IPS-18a (cell line): ENCODE results near the gene FAM83F.

ENCODE experiments used
- H3K27ac ChIP-seq: one replicate; pipeline ENCODE4 v1.5.1; 2013; ENCODE audit warnings: low read length
- H3K27me3 ChIP-seq: one replicate; pipeline ENCODE4 v1.6.1; 2013; ENCODE audit warnings: mild to moderate bottlenecking, low read length; ENCODE audit not compliant: control insufficient read depth, insufficient read depth
- H3K36me3 ChIP-seq: one replicate; pipeline ENCODE4 v1.6.1; 2013; ENCODE audit warnings: low read depth, low read length; ENCODE audit not compliant: control insufficient read depth
- H3K4me1 ChIP-seq: one replicate; pipeline ENCODE4 v1.6.1; 2013; ENCODE audit warnings: low read depth, low read length; ENCODE audit not compliant: control insufficient read depth
- H3K4me3 ChIP-seq: one replicate; pipeline ENCODE4 v1.5.1; 2013; ENCODE audit warnings: low read length
- H3K9ac ChIP-seq: one replicate; pipeline ENCODE4 v1.6.1; 2013; ENCODE audit warnings: mild to moderate bottlenecking, low read length, moderate library complexity
- H3K9me3 ChIP-seq: one replicate; pipeline ENCODE4 v1.6.1; 2013; ENCODE audit warnings: low read depth, low read length; ENCODE audit not compliant: control insufficient read depth

Gene FAM83F

DNA sequence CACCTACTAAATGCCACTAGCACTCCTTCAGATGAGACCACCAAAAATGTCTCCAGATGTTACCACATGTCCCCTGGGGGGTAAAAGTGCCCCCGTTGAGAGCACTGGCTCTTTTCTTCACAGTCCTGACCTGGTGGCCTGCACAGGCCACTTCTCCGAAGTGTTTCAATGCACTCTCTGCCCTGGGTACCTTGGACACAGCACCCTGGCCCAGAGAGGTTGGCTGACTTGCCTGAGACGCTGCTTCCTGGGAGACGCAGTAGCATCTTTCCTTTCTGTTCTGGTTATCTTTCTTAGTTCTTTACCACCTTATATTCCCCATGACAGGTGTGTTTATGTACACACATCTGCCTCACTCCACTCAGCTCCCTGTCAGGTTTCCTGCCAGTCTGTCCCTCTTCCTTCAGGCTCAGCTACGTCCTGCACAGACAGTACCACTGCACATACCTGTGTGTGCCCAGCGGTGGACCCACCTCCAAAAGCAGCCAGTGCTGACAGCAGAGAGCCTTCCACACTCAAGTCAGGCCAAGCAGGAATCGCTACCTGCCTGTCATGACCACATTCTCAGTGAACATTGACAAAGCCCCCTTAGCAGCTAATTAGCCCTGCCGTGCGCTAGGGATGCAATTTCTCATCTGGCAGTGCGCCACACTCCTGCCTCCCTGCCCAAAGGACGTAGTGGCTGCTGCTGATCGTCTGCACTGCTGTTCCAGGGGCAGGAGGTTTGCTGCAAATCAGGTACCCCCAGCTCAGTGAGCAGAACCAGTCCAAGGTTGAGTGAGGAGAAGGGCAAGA, 39.0 kb downstream of the FAM83F start:
- Histone ChIP-seq H3K27me3 (peaks cover 3% of the 10 kb centered on the region), H3K4me1 (no peaks in the 10 kb centered on the region), H3K9me3 (no peaks in the 10 kb centered on the region), H3K36me3 (no peaks in the 10 kb centered on the region), H3K4me3 (no peak overlapping the region), H3K9ac (no peak overlapping the region), H3K27ac (no peak overlapping the region)

DNA sequence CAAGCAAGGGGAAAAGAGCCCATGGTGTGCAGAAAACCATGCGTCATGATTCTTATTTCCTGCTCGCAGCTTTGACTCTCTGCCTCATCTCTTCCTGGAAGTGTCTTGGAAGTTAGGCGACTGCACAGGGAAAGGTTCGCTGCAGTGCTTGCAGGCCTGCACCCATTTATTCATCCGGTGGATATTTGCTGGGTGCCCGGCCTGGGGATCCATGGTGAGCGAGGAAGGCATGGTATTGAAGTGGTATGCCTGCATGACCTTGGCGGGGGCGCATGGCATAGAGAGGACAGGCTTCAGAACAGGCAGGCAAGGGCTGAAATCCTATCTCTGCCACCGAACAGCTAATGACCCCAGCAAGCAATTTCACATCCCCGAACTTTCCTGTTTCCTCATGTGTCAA, 40.6 kb downstream of the FAM83F start:
- Histone ChIP-seq H3K9ac (no peak overlapping the region), H3K9me3 (no peaks in the 10 kb centered on the region), H3K4me1 (no peaks in the 10 kb centered on the region), H3K4me3 (no peak overlapping the region), H3K27me3 (peaks cover 17% of the 10 kb centered on the region), H3K27ac (no peak overlapping the region), H3K36me3 (no peaks in the 10 kb centered on the region)

DNA sequence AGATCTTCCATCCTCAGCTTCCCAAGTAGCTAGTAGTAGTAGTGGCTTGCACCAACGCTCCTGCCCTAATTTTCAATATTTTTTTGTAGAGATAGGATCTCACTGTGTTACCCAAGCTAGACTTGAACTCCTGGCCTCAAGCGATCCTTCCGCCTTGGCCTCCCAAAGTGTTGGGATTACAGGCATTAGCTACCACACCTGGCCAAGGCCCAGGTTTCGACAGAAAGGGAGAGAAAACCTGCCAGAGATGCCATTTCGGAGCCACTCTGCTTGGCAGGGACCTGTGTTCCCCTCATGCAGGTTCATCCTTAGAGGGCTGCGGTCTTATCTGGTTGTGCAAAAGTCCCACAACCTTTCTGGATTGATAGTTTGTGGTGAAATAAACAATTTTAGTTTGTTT, 41.4 kb downstream of the FAM83F start:
- Histone ChIP-seq H3K9me3 (no peaks in the 10 kb centered on the region), H3K4me1 (no peaks in the 10 kb centered on the region), H3K4me3 (no peak overlapping the region), H3K9ac (no peak overlapping the region), H3K36me3 (no peaks in the 10 kb centered on the region), H3K27me3 (peaks cover 24% of the 10 kb centered on the region), H3K27ac (no peak overlapping the region)

DNA sequence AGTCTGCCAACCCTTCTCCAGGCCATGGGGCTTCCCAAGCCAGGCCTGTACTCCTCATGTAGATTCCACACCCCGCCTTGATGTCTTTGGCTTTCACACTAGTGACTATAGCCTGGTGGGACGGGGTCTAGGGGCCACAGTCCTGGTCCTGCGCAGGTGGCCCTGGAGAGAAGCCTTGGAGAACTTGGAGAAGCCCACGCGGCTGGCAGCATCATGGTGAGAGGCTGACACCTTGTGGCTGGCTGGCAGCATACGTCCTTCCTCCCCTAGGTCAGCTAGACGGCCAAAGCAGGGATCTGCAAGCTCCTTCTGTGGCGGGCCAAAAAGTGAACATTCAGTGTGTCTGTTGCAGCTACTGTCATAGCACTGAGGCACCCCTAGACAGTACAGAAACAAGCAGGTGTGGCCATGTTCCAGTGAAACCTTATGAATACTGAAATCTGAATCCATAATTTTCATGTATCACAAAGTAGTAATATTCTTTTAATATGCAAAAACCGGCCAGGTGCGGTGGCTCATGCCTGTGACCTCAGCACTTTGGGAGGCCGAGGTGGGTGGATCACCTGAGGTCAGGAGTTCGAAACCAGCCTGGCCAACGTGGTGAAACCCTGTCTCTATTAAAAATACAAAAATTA, 42.0 kb downstream of the FAM83F start:
- Histone ChIP-seq H3K9ac (no peak overlapping the region), H3K27me3 (peaks cover 28% of the 10 kb centered on the region), H3K36me3 (no peaks in the 10 kb centered on the region), H3K4me3 (no peak overlapping the region), H3K27ac (no peak overlapping the region), H3K4me1 (no peaks in the 10 kb centered on the region), H3K9me3 (no peaks in the 10 kb centered on the region)

DNA sequence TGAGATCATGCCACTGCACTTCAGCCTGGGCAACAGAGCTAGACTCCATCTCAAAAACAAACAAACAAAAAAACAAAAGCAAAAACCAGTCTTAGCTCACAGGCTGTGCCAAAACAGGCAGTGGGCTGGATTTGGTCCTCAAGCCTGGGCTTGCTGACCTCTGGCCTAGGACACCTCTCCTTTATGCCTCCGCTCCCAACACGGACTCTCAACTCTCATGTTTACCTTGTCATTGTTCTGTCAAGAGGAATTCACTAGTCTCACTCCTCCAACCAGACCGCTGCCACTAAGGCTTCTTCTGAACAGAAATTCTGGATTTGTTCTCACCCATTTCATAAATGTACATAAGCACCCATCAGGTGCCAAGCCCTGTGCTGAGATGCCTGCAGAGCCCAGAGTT, 42.6 kb downstream of the FAM83F start:
- Histone ChIP-seq H3K4me3 (no peak overlapping the region), H3K27ac (no peak overlapping the region), H3K4me1 (no peaks in the 10 kb centered on the region), H3K36me3 (no peaks in the 10 kb centered on the region), H3K9ac (no peak overlapping the region), H3K27me3 (peaks cover 31% of the 10 kb centered on the region), H3K9me3 (no peaks in the 10 kb centered on the region)

DNA sequence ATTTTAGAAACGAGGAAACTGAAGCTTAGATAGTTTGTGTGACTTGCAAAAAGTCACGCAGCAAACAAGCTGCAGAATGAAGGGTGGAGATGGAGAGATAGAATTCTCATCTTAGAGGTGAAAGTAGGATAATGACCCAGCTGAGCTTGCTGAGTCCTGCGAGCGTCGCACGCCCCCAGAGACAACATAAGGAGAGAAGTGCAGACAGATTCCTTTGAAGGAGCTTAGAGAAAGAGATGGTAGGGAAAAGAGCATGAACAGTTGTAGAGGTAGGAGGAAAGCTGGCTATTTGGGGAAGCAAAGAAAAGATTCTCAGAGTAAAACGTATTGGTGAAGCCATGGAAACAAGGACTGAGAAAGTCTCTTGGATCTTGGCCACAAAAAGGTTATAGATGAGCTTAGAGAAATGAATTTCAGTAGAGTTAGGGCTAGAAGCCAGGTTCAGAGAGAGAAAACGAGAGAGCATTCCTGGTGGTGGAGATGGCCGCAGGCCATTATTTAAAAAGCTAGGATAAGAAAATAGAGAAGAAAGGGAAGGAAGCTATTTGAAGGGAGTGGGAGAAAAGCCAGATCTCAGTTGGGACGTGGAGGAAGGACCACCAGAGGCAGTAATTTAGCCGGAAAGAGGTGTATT, 44.8 kb downstream of the FAM83F start:
- Histone ChIP-seq H3K27ac (no peak overlapping the region), H3K4me1 (no peaks in the 10 kb centered on the region), H3K36me3 (no peaks in the 10 kb centered on the region), H3K9me3 (no peaks in the 10 kb centered on the region), H3K9ac (no peak overlapping the region), H3K4me3 (no peak overlapping the region), H3K27me3 (peaks cover 32% of the 10 kb centered on the region)

DNA sequence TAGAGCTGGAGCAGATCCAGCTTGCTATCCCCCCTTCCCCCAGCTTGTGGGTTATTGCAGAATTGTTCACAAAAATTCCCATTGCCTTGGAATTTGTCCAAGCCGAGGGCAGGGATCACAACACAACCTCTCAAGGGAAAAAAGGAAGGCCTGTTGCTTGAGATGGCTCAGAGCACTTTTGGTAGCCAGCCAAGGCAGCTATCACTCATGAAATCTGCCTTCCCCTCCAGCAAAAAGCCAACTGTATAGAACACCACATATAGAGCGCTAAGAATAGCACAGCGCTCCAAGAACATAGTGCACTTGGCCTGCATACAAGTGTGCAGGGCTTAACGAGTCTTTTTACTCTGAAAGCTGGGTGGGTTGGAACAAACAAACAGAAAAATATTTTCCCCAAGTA, 46.2 kb downstream of the FAM83F start:
- Histone ChIP-seq H3K4me1 (peaks cover 4% of the 10 kb centered on the region), H3K9me3 (no peaks in the 10 kb centered on the region), H3K36me3 (no peaks in the 10 kb centered on the region), H3K9ac (no peak overlapping the region), H3K27ac (no peak overlapping the region), H3K4me3 (no peak overlapping the region), H3K27me3 (peaks cover 36% of the 10 kb centered on the region)

DNA sequence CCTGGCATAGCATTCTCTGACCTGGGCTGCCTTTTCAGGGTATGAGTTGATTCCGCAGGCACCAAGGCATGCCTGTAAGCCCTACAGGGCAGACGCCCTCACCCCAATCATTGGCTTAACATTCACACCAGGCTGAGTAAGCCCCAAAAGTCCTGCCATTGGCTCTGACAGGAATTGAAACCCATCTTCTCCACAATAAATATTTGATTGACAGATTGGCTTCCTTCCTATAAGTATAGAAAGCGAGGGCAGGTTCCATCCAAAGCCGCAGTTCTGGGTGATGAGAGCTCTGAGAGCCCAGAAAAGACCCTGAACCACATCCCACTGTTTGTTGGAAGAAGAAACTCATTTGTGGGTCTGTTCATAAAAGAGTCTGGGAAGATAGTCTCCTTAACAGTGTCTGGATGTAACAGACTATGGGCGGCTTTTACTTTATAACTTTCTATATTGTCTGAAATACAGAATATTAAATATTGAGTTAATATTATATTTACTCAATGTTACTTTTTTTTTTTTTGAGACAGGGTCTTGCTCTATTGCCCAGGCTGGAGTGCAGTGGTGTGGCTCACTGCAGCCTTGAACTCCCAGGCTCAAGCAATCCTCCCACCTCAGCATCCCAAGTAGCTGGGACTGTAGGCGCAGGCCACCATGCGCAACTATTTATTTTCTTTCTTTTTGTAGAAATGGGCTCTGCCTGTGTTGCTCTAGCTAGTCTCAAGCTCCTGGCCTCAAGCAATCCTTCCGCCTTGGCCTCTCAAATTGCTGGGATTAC, 46.8 kb downstream of the FAM83F start:
- peaks cover 39% of the 10 kb centered on the region for H3K27me3 ChIP-seq
- H3K4me3 ChIP-seq: no peak overlapping the region

DNA sequence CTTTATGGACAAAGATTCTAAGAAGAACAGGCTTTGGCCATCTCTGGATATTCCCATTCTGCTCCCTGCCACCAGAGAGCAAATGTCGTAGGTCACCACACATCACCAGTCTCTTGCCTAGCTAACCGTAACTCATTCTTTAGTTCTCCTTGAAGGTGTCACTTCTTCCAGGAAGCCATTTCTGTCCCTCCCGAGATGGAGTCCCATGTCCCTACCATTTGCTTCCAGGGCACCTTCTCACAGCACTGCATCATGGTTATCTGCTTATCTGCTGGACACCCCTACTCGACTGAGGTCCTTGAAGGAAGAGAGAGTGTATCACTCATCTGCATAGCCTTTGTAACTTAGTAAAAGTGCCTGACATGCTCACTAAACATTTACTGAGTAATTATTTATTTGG, 47.6 kb downstream of the FAM83F start:
- Histone ChIP-seq H3K27me3 (peaks cover 39% of the 10 kb centered on the region), H3K4me3 (no peak overlapping the region), H3K36me3 (no peaks in the 10 kb centered on the region), H3K27ac (no peak overlapping the region), H3K4me1 (peaks cover 4% of the 10 kb centered on the region), H3K9ac (no peak overlapping the region), H3K9me3 (no peaks in the 10 kb centered on the region)

More for the DNA sequence above, 46.8 kb downstream of the FAM83F start:
- Histone ChIP-seq H3K9me3 (no peaks in the 10 kb centered on the region), H3K36me3 (no peaks in the 10 kb centered on the region), H3K4me1 (peaks cover 4% of the 10 kb centered on the region), H3K27ac (no peak overlapping the region), H3K9ac (no peak overlapping the region)

DNA sequence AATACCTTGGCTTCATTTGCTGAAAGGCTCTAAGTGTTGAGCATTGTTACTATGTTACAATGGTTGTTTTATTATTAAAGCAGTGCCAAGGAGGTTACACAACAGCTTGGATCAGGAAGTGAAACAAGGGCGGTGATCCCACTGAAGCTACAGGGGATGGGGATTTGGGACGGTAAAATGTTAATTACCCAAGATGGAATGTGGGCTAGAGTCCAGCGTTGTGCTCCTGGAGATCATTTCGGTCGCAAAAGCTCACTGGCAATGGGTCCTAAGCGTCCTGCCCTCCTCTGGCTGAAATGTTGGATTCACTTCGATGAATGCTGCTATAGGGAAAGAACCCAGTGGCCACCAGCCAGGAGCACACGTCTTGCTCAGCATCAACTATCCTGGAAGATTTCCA, 48.3 kb downstream of the FAM83F start:
- Histone ChIP-seq H3K36me3 (no peaks in the 10 kb centered on the region), H3K27ac (no peak overlapping the region), H3K9ac (no peak overlapping the region), H3K9me3 (no peaks in the 10 kb centered on the region), H3K27me3 (peaks cover 39% of the 10 kb centered on the region), H3K4me3 (no peak overlapping the region), H3K4me1 (peaks cover 4% of the 10 kb centered on the region)

DNA sequence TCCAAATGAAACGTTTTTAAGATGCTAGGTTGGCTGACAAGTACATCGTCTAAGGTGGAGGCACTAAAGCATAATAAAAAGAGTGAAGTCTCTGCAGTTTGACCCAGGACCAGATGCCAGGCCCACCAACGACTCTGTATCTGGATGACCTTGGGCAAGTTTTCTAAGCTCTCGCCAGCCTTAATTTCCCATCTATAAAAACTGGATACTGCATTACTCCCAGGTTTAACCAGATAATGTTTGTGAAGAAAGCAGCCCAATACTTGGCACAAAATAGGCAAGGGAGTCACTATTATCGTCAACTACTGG, 49.0 kb downstream of the FAM83F start:
- Histone ChIP-seq H3K4me3 (peak overlapping the region; percentile 89), H3K36me3 (no peaks in the 10 kb centered on the region), H3K27me3 (peaks cover 36% of the 10 kb centered on the region), H3K27ac (peak overlapping the region; percentile 28), H3K9me3 (no peaks in the 10 kb centered on the region), H3K9ac (peak overlapping the region; percentile 70), H3K4me1 (peaks cover 4% of the 10 kb centered on the region)
